Body of pancreas (tissue), 4 donors: ENCODE data around the gene PXMP4. TPM values are rescaled to one million over a fixed set of nuclear protein-coding genes. Genes with fewer than 3 reads are reported as not detected.

ENCODE experiments used
- ATAC-seq: fragments of 150-250 bp; one replicate; pipeline ENCODE4 v1.9.1; 2016
- DNase-seq, 4 donors: peaks; one replicate each; pipeline ENCODE4 v3.0.0-alpha.2; 2019
- H3K27ac ChIP-seq, 4 donors: fragments of 200-600 bp; sonication (generic); 1 replicate in 3 of 4; 2 replicates in 1 of 4; pipeline versions ENCODE4 v1.5.1 to v1.6.1; 2016 to 2019; ENCODE audit warnings: mild to moderate bottlenecking in 1 of 4, mixed read lengths in 1 of 4, moderate library complexity in 1 of 4
- H3K27me3 ChIP-seq, 2 donors: fragments of 200-600 bp; sonication (generic); one replicate each; pipeline ENCODE4 v1.6.0; 2016; ENCODE audit warnings: mild to moderate bottlenecking in 1 of 2
- H3K36me3 ChIP-seq, 2 donors: fragments of 200-600 bp; sonication (generic); replicated peaks in 1 of 2; 2 replicates each; pipeline ENCODE4 v1.5.1; 2016; ENCODE audit warnings: low read depth in 2 of 2; ENCODE audit not compliant: insufficient read depth in 1 of 2
- H3K4me1 ChIP-seq: fragments of 200-600 bp; sonication (generic); one replicate; pipeline ENCODE4 v1.6.0; 2016
- H3K4me3 ChIP-seq, 2 donors: fragments of 200-600 bp; sonication (generic); 1 replicate in 1 of 2; 2 replicates in 1 of 2; pipeline ENCODE4 v1.5.1; 2016 to 2019
- H3K9me3 ChIP-seq, 3 donors: fragments of 200-600 bp; sonication (generic); 1 replicate in 2 of 3; 2 replicates in 1 of 3; pipeline ENCODE4 v1.5.1; 2016
- CTCF ChIP-seq, 7 experiments: fragments of 450-650 bp in 4 of 7; fragments of 200-600 bp in 3 of 7; sonication (generic) in 3 of 7; IDR thresholded peaks; one replicate each; pipeline ENCODE4 v1.5.1; 2016 to 2019; ENCODE audit warnings: antibody characterized with exemption in 7 of 7
- POLR2A ChIP-seq, 3 donors: fragments of 450-650 bp; IDR thresholded peaks; one replicate each; pipeline ENCODE4 v1.6.1; 2016; ENCODE audit warnings: antibody characterized with exemption in 3 of 3, mild to moderate bottlenecking in 2 of 3
- WGBS, 2 donors: methylation state at CpG; one replicate each; pipeline ENCODE4 v1.1.5; 2017; 5-methylcytosine and 5-hydroxymethylcytosine counted together
- intact Hi-C: fragments of 100-400 bp; cut with DNase I; formaldehyde crosslinking; loops from one replicate; pipeline ENCODE4 v1.15.1; 2023
- total RNA-seq, 2 donors: library from RNA; depleted of rRNA; stranded (reverse); fragments of >200 nt; gene quantifications; one replicate each; pipeline ENCODE4 v1.1.0, GENCODE V29; 2016

Gene PXMP4
- total RNA-seq, 2 donors from 2014 or later, result 3.3 to 5.2 TPM

DNA sequence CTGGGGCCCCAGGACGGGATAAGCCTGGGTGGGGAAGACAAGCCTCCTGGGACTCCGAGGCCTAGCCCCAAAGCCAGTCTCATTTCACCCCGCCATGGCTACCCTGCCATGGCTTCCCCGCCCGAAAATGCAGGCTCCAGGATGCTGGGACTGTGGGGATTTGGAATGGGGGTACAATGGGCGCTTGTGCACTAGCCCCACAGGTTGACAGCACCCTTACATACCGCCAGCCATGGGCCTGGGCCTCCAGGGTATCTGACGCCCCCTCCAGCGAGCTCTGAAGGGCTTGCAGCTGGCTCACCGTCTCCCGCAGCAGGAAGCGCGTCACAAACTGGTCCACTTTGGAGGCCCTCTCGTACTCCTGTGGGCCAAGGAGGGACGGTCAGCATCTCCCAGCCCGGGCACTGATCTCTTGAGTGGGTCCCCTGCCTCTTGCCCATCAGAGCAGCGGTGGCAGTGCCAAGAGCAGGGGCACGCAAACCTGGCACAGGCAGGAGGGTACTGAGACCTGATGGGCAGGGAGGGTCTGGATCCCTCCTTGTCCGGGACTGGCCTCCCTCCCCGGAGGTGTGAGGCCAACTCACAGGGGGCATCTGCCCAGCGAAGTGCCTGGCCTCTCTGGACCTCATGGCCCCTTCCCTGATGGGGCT lies 60.0 kb downstream of the PXMP4 start:
- H3K4me3 ChIP-seq, result no peak overlapping the region
- H3K27me3 ChIP-seq, result no peaks in the 10 kb centered on the region
- WGBS, 2 donors, result 93 to 94% methylated on average over 9 to 16 of the region's 21 CpGs
- H3K27ac ChIP-seq, result no peak overlapping the region
- TF ChIP-seq POLR2A (IDR thresholded peaks at IDR 0.05) (no peak), CTCF (IDR thresholded peaks at IDR 0.05) (no peak)
- intact Hi-C loops, result no loop called here
- DNase-seq, result no peak
- H3K9me3 ChIP-seq, result no peaks in the 10 kb centered on the region
- peaks cover 21% of the 10 kb centered on the region for H3K4me1 ChIP-seq
- ATAC-seq, result no peak
- no peaks in the 10 kb centered on the region for H3K36me3 ChIP-seq

DNA sequence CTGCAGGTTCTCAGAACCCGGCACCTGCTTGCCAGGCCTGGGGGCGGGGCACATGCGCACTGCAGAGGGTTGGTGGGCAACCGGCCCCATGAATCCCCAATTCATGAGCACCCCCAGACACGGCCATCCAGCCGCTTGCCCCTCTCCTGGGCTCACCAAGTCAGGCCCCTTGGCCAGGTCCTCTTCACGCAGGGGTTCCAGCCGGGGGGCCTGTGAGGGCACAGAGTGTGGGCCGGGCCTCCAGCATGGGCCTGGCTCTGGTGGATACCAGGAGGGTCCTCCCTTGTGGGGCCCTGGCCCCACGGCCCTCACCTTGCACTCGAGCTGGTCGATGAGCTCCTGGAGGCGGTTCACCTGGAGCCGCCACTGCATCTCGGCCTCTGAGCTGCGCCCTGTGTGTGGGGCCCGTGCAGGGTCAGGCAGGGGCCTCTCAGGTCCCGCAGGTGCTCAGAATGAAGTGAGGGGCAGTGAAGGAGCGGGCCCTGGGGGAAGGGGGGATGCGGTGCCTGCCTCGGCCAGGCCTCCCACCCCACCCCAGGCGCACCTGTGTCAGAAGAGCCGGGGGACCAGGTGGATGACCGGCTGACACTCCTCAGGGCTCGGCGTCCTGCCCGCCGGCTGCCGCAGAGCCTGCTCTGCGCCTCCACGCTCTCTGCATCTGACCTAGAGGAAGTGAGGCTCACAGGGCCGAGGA lies 60.6 kb downstream of the PXMP4 start:
- Histone ChIP-seq H3K4me1 (peaks cover 26% of the 10 kb centered on the region), H3K4me3 (no peak overlapping the region), H3K9me3 (no peaks in the 10 kb centered on the region), H3K27ac (no peak overlapping the region), H3K36me3 (no peaks in the 10 kb centered on the region), H3K27me3 (no peaks in the 10 kb centered on the region)
- DNase-seq (no peak), ATAC-seq (no peak)
- TF ChIP-seq CTCF (IDR thresholded peaks at IDR 0.05), result no peak
- no peak for TF ChIP-seq POLR2A (IDR thresholded peaks at IDR 0.05)
- WGBS, 2 donors, result 96% methylated on average over 5 to 23 of the region's 32 CpGs
- intact Hi-C loops, result loop anchor here (10.0 kb wide), 1 partner anchor 205 kb away; no protein-coding TSS in a partner anchor

DNA sequence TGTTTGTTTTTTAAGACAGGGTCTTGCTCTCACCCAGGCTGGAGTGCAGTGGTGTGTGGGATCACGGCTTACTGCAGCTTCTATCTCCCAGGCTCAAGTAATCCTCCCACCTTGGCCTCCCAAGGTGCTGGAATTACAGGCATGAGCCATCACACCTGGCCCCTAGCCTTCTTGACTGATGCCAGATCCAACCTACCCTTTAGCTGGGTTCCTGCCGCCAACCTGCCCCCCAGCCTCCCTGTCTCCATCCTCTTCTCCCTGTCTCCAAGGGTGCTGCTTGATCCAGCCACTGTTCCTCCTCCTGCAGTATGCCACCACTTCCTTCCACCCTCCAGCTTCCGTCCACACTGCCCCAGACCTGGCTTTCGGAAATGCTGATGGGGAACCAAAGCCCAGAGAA lies 61.2 kb downstream of the PXMP4 start:
- DNase-seq (no peak), ATAC-seq (no peak)
- no peak overlapping the region for H3K27ac ChIP-seq
- intact Hi-C loops, result loop anchor here (10.0 kb wide), 1 partner anchor 204 kb away; no protein-coding TSS in a partner anchor
- H3K9me3 ChIP-seq, result no peaks in the 10 kb centered on the region
- peaks cover 26% of the 10 kb centered on the region for H3K4me1 ChIP-seq
- no peaks in the 10 kb centered on the region for H3K36me3 ChIP-seq
- no peak for TF ChIP-seq CTCF (IDR thresholded peaks at IDR 0.05)
- TF ChIP-seq POLR2A (IDR thresholded peaks at IDR 0.05), result no peak
- H3K27me3 ChIP-seq, result no peaks in the 10 kb centered on the region
- WGBS, 2 donors, result 93 to 99% methylated on average over 4 of the region's 4 CpGs
- H3K4me3 ChIP-seq, result no peak overlapping the region

DNA sequence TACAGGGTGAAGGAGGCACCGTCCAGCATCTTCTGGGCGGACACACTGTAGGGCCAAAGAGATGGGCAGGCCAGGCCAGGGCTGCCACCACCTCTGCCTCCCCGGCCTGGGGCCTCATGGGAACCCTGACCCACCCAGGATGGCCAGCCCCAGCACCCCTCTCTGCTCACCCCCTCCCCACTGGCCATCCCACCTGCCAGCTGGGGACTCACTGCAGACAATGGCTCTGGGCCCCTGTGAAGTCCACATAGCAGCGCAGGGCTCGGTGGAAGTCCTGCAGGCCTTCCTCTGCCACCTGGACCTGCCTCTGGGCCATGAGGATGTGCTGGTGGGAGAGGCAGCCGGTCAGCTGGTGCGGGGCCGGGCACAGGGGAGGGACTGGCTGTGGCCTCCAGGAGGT lies 61.6 kb downstream of the PXMP4 start:
- Histone ChIP-seq H3K4me1 (peaks cover 28% of the 10 kb centered on the region), H3K36me3 (no peaks in the 10 kb centered on the region), H3K4me3 (no peak overlapping the region), H3K27me3 (no peaks in the 10 kb centered on the region), H3K27ac (no peak overlapping the region), H3K9me3 (no peaks in the 10 kb centered on the region)
- intact Hi-C loops, result loop anchor here (10.0 kb wide), 1 partner anchor 204 kb away; no protein-coding TSS in a partner anchor
- TF ChIP-seq POLR2A (IDR thresholded peaks at IDR 0.05) (no peak), CTCF (IDR thresholded peaks at IDR 0.05) (no peak)
- 89 to 95% methylated on average over 5 to 8 of the region's 8 CpGs for WGBS, 2 donors
- ATAC-seq (no peak), DNase-seq (no peak)
